Non-pigmented ciliary epithelial cell (primary cell): Measurements from ENCODE around the gene KAT8.
"Not testable (repeated sequence)": the region's sequence is repeated elsewhere in the genome, so short reads cannot be mapped to it uniquely, and the experiment has no call there.

Source experiments
- DNase-seq: peaks from one replicate; pipeline ENCODE4 v3.0.0-alpha.2; 2010; ENCODE audit warnings: low read depth

KAT8 gene

GRCh38 chr16:31083981-31084380, 33.5 kb upstream of the KAT8 start:
- DNase-seq, result no peak

GRCh38 chr16:31084584-31085302, 32.7 kb upstream of the KAT8 start:
- no peak for DNase-seq

GRCh38 chr16:31085411-31085810, 32.1 kb upstream of the KAT8 start:
- DNase-seq, result no peak

GRCh38 chr16:31085873-31086628, 31.4 kb upstream of the KAT8 start:
- no peak for DNase-seq

- no peak for DNase-seq
Measured at GRCh38 chr16:31086629-31086906, 30.9 kb upstream of the KAT8 start.

- no peak for DNase-seq
Measured at GRCh38 chr16:31087481-31087880, 30.0 kb upstream of the KAT8 start.

- no peak for DNase-seq
Measured at GRCh38 chr16:31087971-31088370, 29.5 kb upstream of the KAT8 start.

GRCh38 chr16:31088459-31089183, 28.8 kb upstream of the KAT8 start, which contains the start of gene PRSS53:
Gene PRSS53, minus strand, starts transcription at chr16:31088943. Its CDS starts 134 bp downstream, at chr16:31088809.
- DNase-seq, result no peak

- DNase-seq, result no peak
Measured at GRCh38 chr16:31089199-31089598, 28.3 kb upstream of the KAT8 start.

GRCh38 chr16:31090540-31090939, 26.9 kb upstream of the KAT8 start:
- DNase-seq, result no peak

GRCh38 chr16:31092330-31092729, 25.1 kb upstream of the KAT8 start:
- no peak for DNase-seq

GRCh38 chr16:31093132-31093703, 24.2 kb upstream of the KAT8 start:
- DNase-seq, result no peak

- no peak for DNase-seq
Measured at GRCh38 chr16:31094088-31094423, 23.4 kb upstream of the KAT8 start.

- DNase-seq, result peak; percentile 90
Measured at GRCh38 chr16:31094424-31095120, 22.9 kb upstream of the KAT8 start, which contains the start of gene VKORC1. Gene VKORC1, minus strand, starts transcription at chr16:31094797. Its CDS starts 68 bp downstream, at chr16:31094729.

- DNase-seq, result no peak
Measured at GRCh38 chr16:31099860-31100638, 17.4 kb upstream of the KAT8 start.

- not testable (repeated sequence) for DNase-seq
Measured at GRCh38 chr16:31100876-31101641, 16.4 kb upstream of the KAT8 start.

GRCh38 chr16:31105677-31106213, 11.7 kb upstream of the KAT8 start:
- no peak for DNase-seq

GRCh38 chr16:31106509-31107464, 10.7 kb upstream of the KAT8 start:
- no peak for DNase-seq

- no peak for DNase-seq
Measured at GRCh38 chr16:31107465-31107867, 10.0 kb upstream of the KAT8 start.
